Ascending aorta (tissue), 2 donors: Measurements from ENCODE around the gene MAGI1. TPM values are rescaled to one million over a fixed set of nuclear protein-coding genes. Genes with fewer than 3 reads are reported as not detected.

Experiments used
- DNase-seq, 2 donors: peaks; one replicate each; pipeline ENCODE4 v3.0.0-alpha.2; 2019; ENCODE audit warnings: low spot score in 2 of 2
- H3K27ac ChIP-seq, 2 donors: fragments of 200-600 bp; sonication (generic); one replicate each; pipeline ENCODE4 v1.5.1; 2016 to 2017; ENCODE audit warnings: mild to moderate bottlenecking in 1 of 2
- H3K27me3 ChIP-seq: fragments of 200-600 bp; sonication (generic); one replicate; pipeline ENCODE4 v1.5.1; 2017
- H3K36me3 ChIP-seq, 2 donors: fragments of 200-600 bp; sonication (generic); one replicate each; pipeline ENCODE4 v1.5.1; 2016
- H3K4me1 ChIP-seq, 2 donors: fragments of 200-600 bp; sonication (generic); one replicate each; pipeline ENCODE4 v1.5.1; 2016 to 2017; ENCODE audit warnings: mild to moderate bottlenecking in 1 of 2
- H3K4me3 ChIP-seq, 2 donors: fragments of 200-600 bp; sonication (generic); one replicate each; pipeline ENCODE4 v1.5.1; 2016 to 2017; ENCODE audit warnings: mild to moderate bottlenecking in 1 of 2
- H3K9me3 ChIP-seq, 2 donors: fragments of 200-600 bp; sonication (generic); one replicate each; pipeline ENCODE4 v1.5.1; 2016
- intact Hi-C: fragments of 100-400 bp; cut with DNase I; formaldehyde crosslinking; loops from one replicate; pipeline ENCODE4 v1.15.1; 2023
- total RNA-seq: library from RNA; depleted of rRNA; stranded (reverse); fragments of >200 nt; gene quantifications from one replicate; pipeline ENCODE4 v1.1.0, GENCODE V29; 2016
- TF ChIP-seq, protein P1 (sequence below), 3 experiments: fragments of 200-600 bp in 2 of 3; fragments of 450-650 bp in 1 of 3; sonication (generic) in 2 of 3; IDR thresholded peaks; one replicate each; pipeline ENCODE4 v1.5.1; 2016 to 2019; ENCODE audit warnings: antibody characterized with exemption in 3 of 3, mild to moderate bottlenecking in 1 of 3, moderate library complexity in 1 of 3

The MAGI1 gene
- total RNA-seq, 1 donor from 2014 or later = 28.4 TPM

DNA sequence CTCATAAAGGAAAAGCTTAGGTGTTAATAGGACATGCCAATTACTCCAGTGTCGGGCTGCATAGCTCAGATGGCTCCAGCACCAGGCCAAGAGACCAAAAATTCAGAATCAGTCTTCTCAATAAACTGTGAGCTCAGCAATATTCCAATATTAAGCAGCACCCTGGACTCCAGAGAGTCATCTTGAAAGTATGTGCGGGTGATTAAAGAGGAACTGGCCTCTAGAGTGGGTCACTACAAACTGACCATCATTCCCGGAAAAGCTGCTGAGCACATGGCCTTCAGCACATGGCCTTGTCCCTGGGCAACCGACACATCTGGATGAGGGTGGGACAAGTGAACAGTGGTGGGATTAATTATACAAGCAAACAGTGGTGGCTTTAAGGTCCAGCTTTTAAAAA is 59.0 kb downstream of the MAGI1 start:
- intact Hi-C loops = loop anchor here (1.0 to 2.0 kb wide), 2 partner anchors 60 to 85 kb away; no protein-coding TSS in a partner anchor
- H3K27ac ChIP-seq = peak overlapping the region; percentile 68 to 70
- peak in 1 of 2 donors; percentile 64 for DNase-seq

DNA sequence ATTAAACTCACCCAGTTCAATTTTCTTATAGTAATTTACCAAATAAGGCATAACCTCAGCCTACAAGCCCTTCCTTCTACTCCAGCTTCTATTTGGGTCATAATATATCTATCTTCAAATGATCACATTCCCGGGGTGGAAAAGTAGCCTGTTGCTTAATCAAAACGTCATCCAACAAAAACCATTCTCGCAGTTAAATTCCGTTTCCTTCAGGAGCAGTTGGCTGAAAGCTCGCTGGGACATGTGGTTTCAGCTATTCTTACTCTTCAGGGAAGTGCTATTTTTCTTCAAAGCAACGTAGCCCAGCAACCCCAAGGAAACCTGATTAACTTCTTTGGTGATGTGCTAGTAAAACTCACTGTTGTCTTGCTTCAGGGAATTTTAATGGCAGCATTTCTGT is 59.6 kb downstream of the MAGI1 start:
- H3K4me3 ChIP-seq = peak overlapping the region in 1 of 2 donors; percentile 19
- intact Hi-C loops = loop anchor here (1.0 to 2.0 kb wide), 2 partner anchors 60 to 84 kb away; no protein-coding TSS in a partner anchor
- peaks cover 6 to 26% of the 10 kb centered on the region in 2 donors for H3K4me1 ChIP-seq
- no peaks in the 10 kb centered on the region for H3K9me3 ChIP-seq
- TF ChIP-seq, protein P1, sequence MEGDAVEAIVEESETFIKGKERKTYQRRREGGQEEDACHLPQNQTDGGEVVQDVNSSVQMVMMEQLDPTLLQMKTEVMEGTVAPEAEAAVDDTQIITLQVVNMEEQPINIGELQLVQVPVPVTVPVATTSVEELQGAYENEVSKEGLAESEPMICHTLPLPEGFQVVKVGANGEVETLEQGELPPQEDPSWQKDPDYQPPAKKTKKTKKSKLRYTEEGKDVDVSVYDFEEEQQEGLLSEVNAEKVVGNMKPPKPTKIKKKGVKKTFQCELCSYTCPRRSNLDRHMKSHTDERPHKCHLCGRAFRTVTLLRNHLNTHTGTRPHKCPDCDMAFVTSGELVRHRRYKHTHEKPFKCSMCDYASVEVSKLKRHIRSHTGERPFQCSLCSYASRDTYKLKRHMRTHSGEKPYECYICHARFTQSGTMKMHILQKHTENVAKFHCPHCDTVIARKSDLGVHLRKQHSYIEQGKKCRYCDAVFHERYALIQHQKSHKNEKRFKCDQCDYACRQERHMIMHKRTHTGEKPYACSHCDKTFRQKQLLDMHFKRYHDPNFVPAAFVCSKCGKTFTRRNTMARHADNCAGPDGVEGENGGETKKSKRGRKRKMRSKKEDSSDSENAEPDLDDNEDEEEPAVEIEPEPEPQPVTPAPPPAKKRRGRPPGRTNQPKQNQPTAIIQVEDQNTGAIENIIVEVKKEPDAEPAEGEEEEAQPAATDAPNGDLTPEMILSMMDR (IDR thresholded peaks at IDR 0.05) = no peak
- no peaks in the 10 kb centered on the region for H3K36me3 ChIP-seq
- H3K27me3 ChIP-seq = no peaks in the 10 kb centered on the region
- DNase-seq = peak in 1 of 2 donors; percentile 84
- H3K27ac ChIP-seq = peak overlapping the region; percentile 68 to 70

More for the DNA sequence above, 59.0 kb downstream of the MAGI1 start:
- H3K27me3 ChIP-seq = no peaks in the 10 kb centered on the region
- H3K9me3 ChIP-seq = no peaks in the 10 kb centered on the region
- peak overlapping the region in 1 of 2 donors; percentile 19 for H3K4me3 ChIP-seq
- no peaks in the 10 kb centered on the region for H3K36me3 ChIP-seq
- H3K4me1 ChIP-seq = peaks cover 6 to 23% of the 10 kb centered on the region in 2 donors
- TF ChIP-seq, protein P1 (IDR thresholded peaks at IDR 0.05) = no peak

DNA sequence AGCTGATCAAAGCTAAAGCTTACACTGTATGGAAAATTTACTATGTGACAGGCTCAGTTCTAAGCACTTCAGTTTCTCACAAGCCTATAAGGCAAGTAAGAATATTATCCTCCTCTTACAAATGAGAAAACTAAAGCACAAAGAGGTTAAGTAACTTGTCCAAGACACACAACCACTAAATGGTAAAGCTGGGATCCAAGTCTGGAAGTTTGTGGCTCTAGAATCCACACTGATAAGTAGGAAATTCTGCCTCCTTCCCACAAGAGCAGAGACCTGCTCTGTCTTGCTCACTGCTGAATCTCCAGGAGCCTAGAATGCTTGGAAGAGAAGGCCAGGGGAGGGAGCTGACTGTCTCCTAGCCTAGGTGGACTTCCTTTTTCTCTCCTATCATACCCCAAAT is 60.6 kb downstream of the MAGI1 start:
- peaks cover 6 to 26% of the 10 kb centered on the region in 2 donors for H3K4me1 ChIP-seq
- peak overlapping the region; percentile 68 to 70 for H3K27ac ChIP-seq
- intact Hi-C loops = loop anchor here (2.0 kb wide), 1 partner anchor 83 kb away; no protein-coding TSS in a partner anchor
- no peaks in the 10 kb centered on the region for H3K27me3 ChIP-seq
- H3K9me3 ChIP-seq = no peaks in the 10 kb centered on the region
- H3K36me3 ChIP-seq = no peaks in the 10 kb centered on the region
- H3K4me3 ChIP-seq = no peak overlapping the region
- DNase-seq = no peak
- TF ChIP-seq, protein P1 (IDR thresholded peaks at IDR 0.05) = no peak

DNA sequence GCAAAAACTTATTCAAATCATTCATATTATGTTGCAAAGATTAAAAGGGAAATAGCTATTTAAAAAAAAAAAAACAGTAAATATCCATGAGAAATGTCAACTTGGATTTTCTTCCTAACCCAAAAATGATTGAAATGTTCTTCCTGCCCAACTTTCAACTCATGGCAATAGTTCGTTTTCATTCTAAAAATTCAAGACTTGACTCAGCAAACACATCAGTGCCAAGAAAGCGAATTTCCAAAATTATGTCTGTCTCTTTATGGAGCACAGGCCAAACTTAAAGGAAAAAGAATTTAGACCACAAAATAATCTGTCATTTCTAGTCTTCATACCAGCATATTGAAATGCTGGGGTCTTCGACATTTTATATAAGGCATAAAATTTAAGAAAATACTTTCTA is 63.7 kb downstream of the MAGI1 start:
- TF ChIP-seq, protein P1 (IDR thresholded peaks at IDR 0.05) = no peak
- no peaks in the 10 kb centered on the region for H3K27me3 ChIP-seq
- intact Hi-C loops = loop anchor here (2.0 kb wide), 1 partner anchor 20 kb away; no protein-coding TSS in a partner anchor
- H3K36me3 ChIP-seq = no peaks in the 10 kb centered on the region
- H3K4me1 ChIP-seq = peaks cover 6 to 26% of the 10 kb centered on the region in 2 donors
- DNase-seq = no peak
- no peak overlapping the region for H3K4me3 ChIP-seq
- no peaks in the 10 kb centered on the region for H3K9me3 ChIP-seq
- peak overlapping the region in 1 of 2 donors; percentile 45 for H3K27ac ChIP-seq

DNA sequence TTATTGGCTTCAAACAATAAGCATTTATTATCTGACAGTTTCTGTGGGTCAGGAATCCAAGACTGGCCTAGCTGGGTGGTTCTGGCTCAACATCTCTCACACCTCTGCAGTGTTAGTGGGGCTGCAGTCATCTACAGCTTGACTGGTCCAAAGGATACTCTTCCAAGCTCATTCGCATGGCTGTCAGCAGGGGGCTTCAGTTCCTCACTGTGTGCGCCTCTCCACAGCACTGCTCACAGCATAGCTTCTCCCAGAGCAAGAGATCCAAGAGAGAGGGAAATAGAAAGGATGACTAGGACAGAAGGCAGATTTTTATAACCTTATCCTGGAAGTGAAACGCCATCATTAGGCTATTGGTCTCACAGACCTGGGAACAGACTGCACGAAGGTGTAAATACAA is 64.2 kb downstream of the MAGI1 start:
- Histone ChIP-seq H3K4me1 (peaks cover 2 to 21% of the 10 kb centered on the region in 2 donors), H3K27me3 (no peaks in the 10 kb centered on the region), H3K9me3 (no peaks in the 10 kb centered on the region), H3K36me3 (no peaks in the 10 kb centered on the region), H3K27ac (peak overlapping the region; percentile 45 to 46), H3K4me3 (no peak overlapping the region)
- intact Hi-C loops = loop anchor here (2.0 kb wide), 1 partner anchor 20 kb away; no protein-coding TSS in a partner anchor
- DNase-seq = no peak
- TF ChIP-seq, protein P1 (IDR thresholded peaks at IDR 0.05) = no peak
